CD14-positive monocyte (primary cell): ENCODE results near the gene EXOC4. TPM values are rescaled to one million over a fixed set of nuclear protein-coding genes. Genes with fewer than 3 reads are reported as not detected.

Source experiments
- DNase-seq, 3 donors: peaks; one replicate each; pipeline ENCODE4 v3.0.0-alpha.2; 2011 to 2022
- H2AFZ ChIP-seq: 2 replicates; pipeline ENCODE4 v1.6.0; 2012; ENCODE audit warnings: mild to moderate bottlenecking, low read depth, low read length, inconsistent platforms; ENCODE audit not compliant: insufficient read depth, poor library complexity, severe bottlenecking
- H3K27ac ChIP-seq, 2 donors: 1 replicate in 1 of 2; 2 replicates in 1 of 2; pipeline ENCODE4 v1.5.1; 2012 to 2013; ENCODE audit warnings: low read length in 2 of 2, control low read depth in 1 of 2, inconsistent platforms in 1 of 2, low read depth in 1 of 2, mild to moderate bottlenecking in 1 of 2
- H3K27me3 ChIP-seq, 2 donors: one replicate each; pipeline versions ENCODE4 v1.6.0 to v1.6.1; 2011 to 2013; ENCODE audit warnings: low read length in 2 of 2; ENCODE audit not compliant: control insufficient read depth in 2 of 2, insufficient read depth in 2 of 2
- H3K36me3 ChIP-seq, 2 donors: replicated peaks in 1 of 2; 1 replicate in 1 of 2; 2 replicates in 1 of 2; pipeline versions ENCODE4 v1.5.1 to v1.6.1; 2012 to 2013; ENCODE audit warnings: low read length in 2 of 2, control low read depth in 1 of 2, inconsistent platforms in 1 of 2, mild to moderate bottlenecking in 1 of 2; ENCODE audit not compliant: insufficient read depth in 2 of 2, control insufficient read depth in 1 of 2
- H3K4me1 ChIP-seq, 2 donors: 1 replicate in 1 of 2; 2 replicates in 1 of 2; pipeline versions ENCODE4 v1.5.1 to v1.6.1; 2012 to 2013; ENCODE audit warnings: low read length in 2 of 2, control low read depth in 1 of 2, inconsistent platforms in 1 of 2, mild to moderate bottlenecking in 1 of 2, moderate library complexity in 1 of 2; ENCODE audit not compliant: insufficient read depth in 2 of 2, control insufficient read depth in 1 of 2
- H3K4me2 ChIP-seq: replicated peaks from 2 replicates; pipeline ENCODE3; 2012; ENCODE audit warnings: low read length, moderate library complexity, mild to moderate bottlenecking; ENCODE audit not compliant: poor library complexity, severe bottlenecking; ENCODE audit errors: extremely low read depth
- H3K4me3 ChIP-seq, 3 experiments: fragments of 200-600 bp in 1 of 3; sonication (generic) in 1 of 3; replicated peaks in 1 of 3; 1 replicate in 2 of 3; 2 replicates in 1 of 3; pipeline ENCODE4 v1.5.1; 2011 to 2013; ENCODE audit warnings: low read length in 3 of 3, mild to moderate bottlenecking in 3 of 3, control low read depth in 2 of 3, low read depth in 2 of 3, inconsistent platforms in 1 of 3, moderate library complexity in 1 of 3
- H3K79me2 ChIP-seq: 2 replicates; pipeline ENCODE4 v1.6.0; 2012; ENCODE audit warnings: mild to moderate bottlenecking, control low read depth, inconsistent platforms, low read length, moderate library complexity; ENCODE audit not compliant: insufficient read depth
- H3K9ac ChIP-seq: 2 replicates; pipeline ENCODE4 v1.6.0; 2017; ENCODE audit warnings: low read length, mild to moderate bottlenecking; ENCODE audit not compliant: insufficient read depth, poor library complexity, severe bottlenecking
- H3K9me3 ChIP-seq, 2 donors: replicated peaks in 1 of 2; 1 replicate in 1 of 2; 2 replicates in 1 of 2; pipeline versions ENCODE4 v1.5.1 to v1.6.1; 2012 to 2013; ENCODE audit warnings: low read length in 2 of 2, control low read depth in 1 of 2; ENCODE audit not compliant: control insufficient read depth in 1 of 2, insufficient read depth in 1 of 2
- H4K20me1 ChIP-seq: 2 replicates; pipeline ENCODE4 v1.6.0; 2012; ENCODE audit warnings: mild to moderate bottlenecking, low read length, control low read depth, moderate library complexity; ENCODE audit not compliant: insufficient read depth
- H3K27ac Mint-ChIP-seq, 7 donors: one replicate each; pipeline ENCODE4 v1.8.0; 2020; ENCODE audit warnings: mild to moderate bottlenecking in 7 of 7, mixed read lengths in 7 of 7, moderate library complexity in 6 of 7, inconsistent platforms in 2 of 7
- H3K27me3 Mint-ChIP-seq, 3 donors: one replicate each; pipeline ENCODE4 v1.8.0; 2021 to 2022; ENCODE audit warnings: low read depth in 3 of 3, mild to moderate bottlenecking in 3 of 3, mixed read lengths in 3 of 3, moderate library complexity in 3 of 3, inconsistent platforms in 1 of 3
- H3K36me3 Mint-ChIP-seq, 2 donors: one replicate each; pipeline ENCODE4 v1.8.0; 2020; ENCODE audit warnings: mixed read lengths in 2 of 2, inconsistent platforms in 1 of 2, mild to moderate bottlenecking in 1 of 2
- H3K4me1 Mint-ChIP-seq: one replicate; pipeline ENCODE4 v1.8.0; 2020; ENCODE audit warnings: mild to moderate bottlenecking, mixed read lengths
- H3K4me3 Mint-ChIP-seq, 2 donors: one replicate each; pipeline ENCODE4 v1.8.0; 2020; ENCODE audit warnings: mild to moderate bottlenecking in 2 of 2, mixed read lengths in 2 of 2, moderate library complexity in 1 of 2
- H3K9me3 Mint-ChIP-seq, 7 donors: one replicate each; pipeline ENCODE4 v1.8.0; 2020 to 2022; ENCODE audit warnings: mixed read lengths in 7 of 7, mild to moderate bottlenecking in 6 of 7, moderate library complexity in 6 of 7, inconsistent platforms in 2 of 7
- WGBS: methylation state at CpG from one replicate; pipeline ENCODE4 v1.1.5; 2013; ENCODE audit warnings: missing lambda C conversion rate; ENCODE audit not compliant: insufficient coverage; 5-methylcytosine and 5-hydroxymethylcytosine counted together
- intact Hi-C, 2 donors: fragments of 100-400 bp; cut with micrococcal nuclease; formaldehyde crosslinking; loops; one replicate each; pipeline versions ENCODE4 v1.15.0 to v1.15.1; 2023
- polyA plus RNA-seq, 3 donors: library from polyadenylated mRNA; depleted of rRNA in 1 of 3; unstranded in 2 of 3; stranded (reverse) in 1 of 3; fragments of 300-500 nt in 2 of 3; fragments of >200 nt in 1 of 3; fragmentation: Illumina TruSeq in 2 of 3; gene quantifications; 1 replicate in 2 of 3; 2 replicates in 1 of 3; pipeline ENCODE4 v1.2.3, GENCODE V29; 2012 to 2021
- TF ChIP-seq, protein P1 (sequence below): fragments of 200-600 bp; IDR thresholded peaks from one replicate; pipeline ENCODE4 v1.8.0; 2022; ENCODE audit warnings: antibody characterized with exemption, mild to moderate bottlenecking

EXOC4 gene
- polyA plus RNA-seq, 3 donors = 20.6 to 22.3 (median 22.3) TPM

DNA sequence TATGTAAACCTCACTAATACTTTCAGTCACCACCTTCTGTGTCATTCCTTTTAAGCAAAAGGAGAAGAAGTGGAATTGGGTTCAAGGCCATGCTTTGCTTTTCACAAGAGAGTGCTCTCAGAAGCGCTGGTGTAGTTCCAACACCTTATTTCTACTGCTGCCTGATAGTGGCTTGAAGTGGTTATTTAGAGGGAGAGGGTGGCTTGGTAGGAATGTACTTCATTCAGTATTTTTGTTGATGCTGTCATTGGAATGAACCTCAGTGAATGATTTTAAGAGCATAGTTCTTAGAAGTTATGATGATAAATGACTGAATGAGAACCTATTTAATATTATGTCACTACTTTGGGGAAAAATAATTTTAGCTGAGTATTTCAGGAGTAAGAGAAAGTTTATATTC, 396.7 kb downstream of the EXOC4 start:
- H3K36me3 Mint-ChIP-seq = peaks cover 0 to 2% of the 10 kb centered on the region in 2 donors
- no peak overlapping the region for H3K9ac ChIP-seq
- H2AFZ ChIP-seq = no peak overlapping the region
- no peaks in the 10 kb centered on the region for H3K9me3 ChIP-seq
- no peak overlapping the region for H3K4me3 ChIP-seq
- WGBS = no CpG with 5 or more reads among the region's 1 CpG
- no peak overlapping the region for H3K27ac ChIP-seq
- no peaks in the 10 kb centered on the region for H3K27me3 ChIP-seq
- H4K20me1 ChIP-seq = no peaks in the 10 kb centered on the region
- H3K4me2 ChIP-seq = no peak overlapping the region
- H3K4me1 Mint-ChIP-seq = peaks cover 40% of the 10 kb centered on the region
- no peak overlapping the region for H3K4me3 Mint-ChIP-seq
- intact Hi-C loops = no loop called here
- peaks cover 41 to 42% of the 10 kb centered on the region in 2 donors for H3K4me1 ChIP-seq
- H3K27ac Mint-ChIP-seq = peak overlapping the region in 1 of 7 donors; percentile 36
- TF ChIP-seq, protein P1, sequence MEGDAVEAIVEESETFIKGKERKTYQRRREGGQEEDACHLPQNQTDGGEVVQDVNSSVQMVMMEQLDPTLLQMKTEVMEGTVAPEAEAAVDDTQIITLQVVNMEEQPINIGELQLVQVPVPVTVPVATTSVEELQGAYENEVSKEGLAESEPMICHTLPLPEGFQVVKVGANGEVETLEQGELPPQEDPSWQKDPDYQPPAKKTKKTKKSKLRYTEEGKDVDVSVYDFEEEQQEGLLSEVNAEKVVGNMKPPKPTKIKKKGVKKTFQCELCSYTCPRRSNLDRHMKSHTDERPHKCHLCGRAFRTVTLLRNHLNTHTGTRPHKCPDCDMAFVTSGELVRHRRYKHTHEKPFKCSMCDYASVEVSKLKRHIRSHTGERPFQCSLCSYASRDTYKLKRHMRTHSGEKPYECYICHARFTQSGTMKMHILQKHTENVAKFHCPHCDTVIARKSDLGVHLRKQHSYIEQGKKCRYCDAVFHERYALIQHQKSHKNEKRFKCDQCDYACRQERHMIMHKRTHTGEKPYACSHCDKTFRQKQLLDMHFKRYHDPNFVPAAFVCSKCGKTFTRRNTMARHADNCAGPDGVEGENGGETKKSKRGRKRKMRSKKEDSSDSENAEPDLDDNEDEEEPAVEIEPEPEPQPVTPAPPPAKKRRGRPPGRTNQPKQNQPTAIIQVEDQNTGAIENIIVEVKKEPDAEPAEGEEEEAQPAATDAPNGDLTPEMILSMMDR = no peak
- H3K79me2 ChIP-seq = no peaks in the 10 kb centered on the region
- DNase-seq = no peak
- H3K27me3 Mint-ChIP-seq = peaks cover 0 to 2% (median 0%) of the 10 kb centered on the region in 3 donors
- no peaks in the 10 kb centered on the region for H3K36me3 ChIP-seq
- no peaks in the 10 kb centered on the region for H3K9me3 Mint-ChIP-seq

DNA sequence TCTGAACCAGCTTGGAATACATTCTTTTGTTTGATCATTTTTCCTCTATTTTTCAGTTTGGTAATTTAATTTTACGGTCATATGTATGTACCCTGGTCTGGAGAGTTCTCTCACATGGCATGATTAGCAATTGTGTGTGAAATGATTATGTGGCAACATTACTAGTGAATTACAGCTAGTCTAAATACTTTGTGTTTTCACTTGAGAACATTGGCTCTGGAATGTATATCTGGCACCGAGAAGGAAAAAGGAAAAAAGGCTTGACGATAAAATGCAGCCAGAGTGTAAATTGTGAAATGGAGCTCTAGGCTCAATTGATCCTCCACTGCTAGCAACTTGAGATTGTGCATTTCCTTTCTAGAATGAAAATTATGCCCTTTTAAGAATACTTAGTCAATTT, 397.2 kb downstream of the EXOC4 start:
- Histone ChIP-seq H3K4me2 (no peak overlapping the region), H3K9me3 (no peaks in the 10 kb centered on the region), H3K4me1 (peaks cover 41 to 42% of the 10 kb centered on the region in 2 donors), H3K27me3 (no peaks in the 10 kb centered on the region), H3K4me3 (no peak overlapping the region), H3K36me3 (no peaks in the 10 kb centered on the region), H3K9ac (no peak overlapping the region), H3K79me2 (no peaks in the 10 kb centered on the region), H3K27ac (peak overlapping the region in 1 of 2 donors; percentile 70), H4K20me1 (no peaks in the 10 kb centered on the region), H2AFZ (no peak overlapping the region)
- H3K9me3 Mint-ChIP-seq = no peaks in the 10 kb centered on the region
- H3K36me3 Mint-ChIP-seq = no peaks in the 10 kb centered on the region
- TF ChIP-seq, protein P1 = no peak
- WGBS = no CpG with 5 or more reads among the region's 3 CpGs
- intact Hi-C loops = no loop called here
- peaks cover 40% of the 10 kb centered on the region for H3K4me1 Mint-ChIP-seq
- no peak overlapping the region for H3K4me3 Mint-ChIP-seq
- H3K27ac Mint-ChIP-seq = peak overlapping the region in 5 of 7 donors; percentile 58 to 88 (median 81)
- peaks cover 0 to 2% (median 0%) of the 10 kb centered on the region in 3 donors for H3K27me3 Mint-ChIP-seq
- peak in 2 of 3 donors; percentile 5 to 14 for DNase-seq
